Measurements from ENCODE around the gene LST1. TPM values are rescaled to one million over a fixed set of nuclear protein-coding genes. Genes with fewer than 3 reads are reported as not detected.

LST1 gene
- total and polyA plus RNA-seq, 4 donors = 9.6 to 164 (median 87.4) TPM

- Histone ChIP-seq H3K9ac (ENCODE audit: insufficient read depth in 1 of 2, low read length in 2 of 2) (peak overlapping the region in 1 of 2 donors; percentile 30), H3K9me3 (ENCODE audit: control insufficient read depth in 4 of 4, insufficient read depth in 3 of 4, low read length in 3 of 4) (no peaks in the 10 kb centered on the region), H3K4me3 (peak overlapping the region; percentile 54), H3K27ac (ENCODE audit: low read depth in 1 of 2, low read length in 1 of 2) (peak overlapping the region in 1 of 2 donors; percentile 75), H3K4me1 (ENCODE audit: control insufficient read depth in 5 of 5, insufficient read depth in 5 of 5, low read length in 5 of 5) (peaks cover 2 to 9% (median 6%) of the 10 kb centered on the region in 5 donors), H3K27me3 (ENCODE audit: control insufficient read depth in 3 of 3, insufficient read depth in 3 of 3, low read length in 2 of 3) (peaks cover 0 to 6% (median 0%) of the 10 kb centered on the region in 3 donors), H3K36me3 (ENCODE audit: control insufficient read depth in 4 of 4, insufficient read depth in 4 of 4, low read length in 4 of 4) (no peaks in the 10 kb centered on the region)
- DNase-seq (no peak), ATAC-seq (ENCODE audit: insufficient read depth, low FRiP score) (no peak)
- no peak for TF ChIP-seq CTCF (IDR thresholded peaks at IDR 0.05; ENCODE audit: control extremely low read depth, extremely low read depth)
- 31 to 35% methylated on average over 11 of the region's 11 CpGs for WGBS, 2 donors
Measured at GRCh38 chr6:31580438-31580740, 5.7 kb upstream of the LST1 start.

- ATAC-seq (ENCODE audit: insufficient read depth, low FRiP score) (peak; percentile 92), DNase-seq (peak; percentile 90 to 93 (median 92))
- Histone ChIP-seq H3K4me1 (ENCODE audit: control insufficient read depth in 5 of 5, insufficient read depth in 5 of 5, low read length in 5 of 5) (peaks cover 2 to 9% (median 6%) of the 10 kb centered on the region in 5 donors), H3K9me3 (ENCODE audit: control insufficient read depth in 4 of 4, insufficient read depth in 3 of 4, low read length in 3 of 4) (no peaks in the 10 kb centered on the region), H3K27me3 (ENCODE audit: control insufficient read depth in 3 of 3, insufficient read depth in 3 of 3, low read length in 2 of 3) (peaks cover 0 to 6% (median 0%) of the 10 kb centered on the region in 3 donors), H3K36me3 (ENCODE audit: control insufficient read depth in 4 of 4, insufficient read depth in 4 of 4, low read length in 4 of 4) (no peaks in the 10 kb centered on the region), H3K9ac (ENCODE audit: insufficient read depth in 1 of 2, low read length in 2 of 2) (peak overlapping the region; percentile 81 to 94), H3K4me3 (peak overlapping the region; percentile 54), H3K27ac (ENCODE audit: low read depth in 1 of 2, low read length in 1 of 2) (peak overlapping the region; percentile 27 to 75)
- WGBS, 2 donors = 0 to 1% methylated on average over 58 to 62 of the region's 62 CpGs
- TF ChIP-seq CTCF (IDR thresholded peaks at IDR 0.05; ENCODE audit: control extremely low read depth, extremely low read depth) = peak; percentile 87
Measured at GRCh38 chr6:31580807-31581433, 5.2 kb upstream of the LST1 start.

GRCh38 chr6:31581434-31582229, 4.4 kb upstream of the LST1 start:
- DNase-seq = peak in 1 of 3 donors; percentile 18

More at GRCh38 chr6:31581434-31582229, 4.4 kb upstream of the LST1 start:
- Histone ChIP-seq H3K4me3 (peak overlapping the region; percentile 54), H3K27me3 (ENCODE audit: control insufficient read depth in 3 of 3, insufficient read depth in 3 of 3, low read length in 2 of 3) (peaks cover 0 to 2% (median 0%) of the 10 kb centered on the region in 3 donors), H3K9me3 (ENCODE audit: control insufficient read depth in 4 of 4, insufficient read depth in 3 of 4, low read length in 3 of 4) (no peaks in the 10 kb centered on the region), H3K9ac (ENCODE audit: insufficient read depth in 1 of 2, low read length in 2 of 2) (peak overlapping the region; percentile 81 to 94), H3K36me3 (ENCODE audit: control insufficient read depth in 4 of 4, insufficient read depth in 4 of 4, low read length in 4 of 4) (no peaks in the 10 kb centered on the region), H3K4me1 (ENCODE audit: control insufficient read depth in 5 of 5, insufficient read depth in 5 of 5, low read length in 5 of 5) (peaks cover 2 to 9% (median 6%) of the 10 kb centered on the region in 5 donors), H3K27ac (ENCODE audit: low read depth in 1 of 2, low read length in 1 of 2) (peak overlapping the region; percentile 27 to 65)
- no peak for ATAC-seq (ENCODE audit: insufficient read depth, low FRiP score)
- 19 to 20% methylated on average over 21 of the region's 21 CpGs for WGBS, 2 donors
- TF ChIP-seq CTCF (IDR thresholded peaks at IDR 0.05; ENCODE audit: control extremely low read depth, extremely low read depth) = no peak
